RWPE2 (cell line): ENCODE measurements around the gene C1orf56.

Experiments
- ATAC-seq: fragments of 200-7000 bp; cut with Tn5 transposase; 3 replicates; pipeline ENCODE4 v1.9.1; 2021; ENCODE audit warnings: low read depth
- DNase-seq: peaks from one replicate; pipeline ENCODE4 v3.0.0-alpha.2; 2020; ENCODE audit warnings: low spot score
- H3K27ac ChIP-seq: fragments of 450-650 bp; 2 replicates; pipeline ENCODE4 v1.5.1; 2017; ENCODE audit warnings: mild to moderate bottlenecking; ENCODE audit not compliant: poor library complexity, severe bottlenecking
- H3K27me3 ChIP-seq: fragments of 250-450 bp; sonication (Bioruptor Pico); 2 replicates; pipeline ENCODE4 v1.5.1; 2021; ENCODE audit warnings: mild to moderate bottlenecking, moderate library complexity; ENCODE audit not compliant: insufficient read depth, poor library complexity, severe bottlenecking
- H3K36me3 ChIP-seq: fragments of 250-450 bp; sonication (Bioruptor Pico); 2 replicates; pipeline ENCODE4 v1.5.1; 2020; ENCODE audit warnings: low read depth, mild to moderate bottlenecking, moderate library complexity
- H3K4me1 ChIP-seq: fragments of 250-450 bp; sonication (Bioruptor Pico); 2 replicates; pipeline ENCODE4 v1.5.1; 2021; ENCODE audit warnings: mild to moderate bottlenecking, moderate library complexity; ENCODE audit not compliant: insufficient read depth, poor library complexity, severe bottlenecking
- H3K4me3 ChIP-seq: fragments of 250-450 bp; sonication (Bioruptor Pico); 2 replicates; pipeline ENCODE4 v1.5.1; 2021; ENCODE audit warnings: mild to moderate bottlenecking, moderate library complexity; ENCODE audit not compliant: severe bottlenecking
- H3K9me3 ChIP-seq: fragments of 250-450 bp; sonication (Bioruptor Pico); 2 replicates; pipeline ENCODE4 v1.5.1; 2021; ENCODE audit warnings: mild to moderate bottlenecking, moderate library complexity; ENCODE audit not compliant: severe bottlenecking
- TF ChIP-seq, protein P1 (sequence below): fragments of 450-650 bp; IDR thresholded peaks from one replicate; pipeline ENCODE4 v1.5.1; 2017; ENCODE audit warnings: mild to moderate bottlenecking, moderate library complexity; ENCODE audit not compliant: poor library complexity, severe bottlenecking

Gene C1orf56

DNA sequence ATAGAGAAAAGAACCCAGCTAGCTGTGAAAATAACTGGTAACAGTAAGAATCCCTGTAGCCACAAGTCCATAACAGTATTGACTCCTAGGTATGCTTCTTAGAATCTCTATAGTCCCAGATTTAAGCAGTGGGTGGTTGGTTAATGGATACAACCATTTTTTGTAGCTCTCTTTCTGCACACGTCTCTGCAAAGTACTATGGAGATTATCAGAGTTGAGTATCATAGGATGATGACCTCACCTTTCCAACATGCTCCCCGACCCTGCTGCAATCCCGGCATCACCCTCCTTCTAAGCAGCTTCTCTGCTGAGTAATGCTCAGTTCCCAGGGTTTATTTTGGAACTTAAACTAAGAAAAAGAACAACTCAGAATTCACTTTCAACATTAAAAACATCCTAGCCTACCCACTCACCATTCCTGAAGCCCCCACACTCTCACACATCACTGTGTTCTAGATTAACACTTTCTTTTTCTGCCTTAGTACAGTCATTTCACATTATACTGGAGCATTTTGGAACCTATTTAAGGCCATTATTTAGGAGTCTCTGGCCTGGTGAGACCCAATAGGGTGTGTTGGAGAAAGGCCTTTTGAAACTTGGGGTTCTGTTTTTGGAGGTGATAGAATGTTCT is 15.3 kb downstream of the C1orf56 start:
- Histone ChIP-seq H3K9me3 (no peaks in the 10 kb centered on the region), H3K4me1 (peaks cover 17% of the 10 kb centered on the region), H3K27ac (peak overlapping the region; percentile 16), H3K36me3 (peaks cover 7% of the 10 kb centered on the region), H3K27me3 (no peaks in the 10 kb centered on the region), H3K4me3 (no peak overlapping the region)
- TF ChIP-seq, protein P1, sequence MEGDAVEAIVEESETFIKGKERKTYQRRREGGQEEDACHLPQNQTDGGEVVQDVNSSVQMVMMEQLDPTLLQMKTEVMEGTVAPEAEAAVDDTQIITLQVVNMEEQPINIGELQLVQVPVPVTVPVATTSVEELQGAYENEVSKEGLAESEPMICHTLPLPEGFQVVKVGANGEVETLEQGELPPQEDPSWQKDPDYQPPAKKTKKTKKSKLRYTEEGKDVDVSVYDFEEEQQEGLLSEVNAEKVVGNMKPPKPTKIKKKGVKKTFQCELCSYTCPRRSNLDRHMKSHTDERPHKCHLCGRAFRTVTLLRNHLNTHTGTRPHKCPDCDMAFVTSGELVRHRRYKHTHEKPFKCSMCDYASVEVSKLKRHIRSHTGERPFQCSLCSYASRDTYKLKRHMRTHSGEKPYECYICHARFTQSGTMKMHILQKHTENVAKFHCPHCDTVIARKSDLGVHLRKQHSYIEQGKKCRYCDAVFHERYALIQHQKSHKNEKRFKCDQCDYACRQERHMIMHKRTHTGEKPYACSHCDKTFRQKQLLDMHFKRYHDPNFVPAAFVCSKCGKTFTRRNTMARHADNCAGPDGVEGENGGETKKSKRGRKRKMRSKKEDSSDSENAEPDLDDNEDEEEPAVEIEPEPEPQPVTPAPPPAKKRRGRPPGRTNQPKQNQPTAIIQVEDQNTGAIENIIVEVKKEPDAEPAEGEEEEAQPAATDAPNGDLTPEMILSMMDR, result no peak
- peak; percentile 51 for ATAC-seq
- no peak for DNase-seq

DNA sequence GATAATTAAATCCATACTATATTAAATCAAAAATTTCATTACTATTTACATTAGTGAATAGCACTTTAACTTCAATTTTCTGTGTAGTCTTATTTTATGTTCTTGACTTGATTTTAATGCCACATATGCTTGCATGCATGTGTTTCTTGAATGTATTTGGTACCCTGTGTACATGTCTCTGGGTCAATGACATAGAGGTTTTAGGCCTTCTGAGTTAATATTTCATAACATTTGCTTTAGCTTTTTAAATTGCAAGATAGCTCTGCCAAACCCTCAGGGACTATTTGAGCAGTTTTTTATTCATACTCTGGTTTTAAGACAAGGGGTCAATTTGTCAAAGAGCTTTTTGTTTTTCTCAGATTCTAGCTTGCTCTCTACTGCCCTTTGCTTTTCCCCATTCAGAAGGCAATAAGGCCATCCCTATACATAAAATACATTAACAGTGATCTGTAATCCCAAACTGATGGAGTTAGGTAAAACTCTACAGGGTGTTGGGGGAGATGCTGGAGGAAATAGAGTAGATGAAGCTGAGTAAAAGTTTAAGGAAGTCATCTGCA is 17.6 kb downstream of the C1orf56 start:
- DNase-seq (no peak), ATAC-seq (no peak)
- Histone ChIP-seq H3K36me3 (no peaks in the 10 kb centered on the region), H3K4me3 (no peak overlapping the region), H3K27me3 (no peaks in the 10 kb centered on the region), H3K9me3 (no peaks in the 10 kb centered on the region), H3K27ac (no peak overlapping the region), H3K4me1 (peaks cover 15% of the 10 kb centered on the region)
- TF ChIP-seq, protein P1, result no peak

DNA sequence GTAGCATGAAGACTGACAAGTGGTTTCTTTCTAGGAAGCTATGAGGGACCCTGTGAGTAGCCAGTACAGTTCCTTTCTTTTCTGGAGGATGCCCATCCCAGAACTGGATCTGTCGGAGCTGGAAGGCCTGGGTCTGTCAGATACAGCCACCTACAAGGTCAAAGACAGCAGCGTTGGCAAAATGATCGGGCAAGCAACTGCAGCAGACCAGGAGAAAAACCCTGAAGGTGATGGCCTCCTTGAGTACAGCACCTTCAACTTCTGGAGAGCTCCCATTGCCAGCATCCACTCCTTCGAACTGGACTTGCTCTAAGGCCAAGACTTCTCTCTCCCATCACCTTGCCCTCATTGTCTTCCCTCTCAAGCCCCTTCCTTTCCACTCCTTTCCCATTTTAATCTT is 19.6 kb downstream of the C1orf56 start:
- Histone ChIP-seq H3K4me1 (peaks cover 8% of the 10 kb centered on the region), H3K27me3 (no peaks in the 10 kb centered on the region), H3K9me3 (no peaks in the 10 kb centered on the region), H3K27ac (no peak overlapping the region), H3K4me3 (no peak overlapping the region), H3K36me3 (peaks cover 2% of the 10 kb centered on the region; the same call in 1 of the 2 replicates)
- DNase-seq (no peak), ATAC-seq (no peak)
- TF ChIP-seq, protein P1, result no peak

DNA sequence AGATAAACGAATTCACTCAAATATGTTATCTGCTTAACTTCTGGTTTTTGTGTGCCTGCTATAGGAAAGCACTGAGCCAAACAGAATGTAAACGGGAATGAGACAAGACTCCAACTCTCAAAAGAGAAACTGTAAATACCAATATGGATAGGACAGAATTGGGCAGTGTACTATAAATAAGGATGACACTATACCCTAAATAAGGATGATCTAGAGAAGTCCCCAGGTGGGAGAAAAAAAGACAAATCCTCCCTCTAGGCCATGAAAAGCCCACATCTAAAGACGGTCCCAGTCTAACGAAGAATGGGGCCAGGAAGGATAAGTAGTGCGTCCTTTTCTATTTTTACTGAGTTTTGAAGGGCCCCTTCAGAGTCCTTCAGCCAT is 21.5 kb downstream of the C1orf56 start:
- Histone ChIP-seq H3K36me3 (peaks cover 2% of the 10 kb centered on the region; the same call in 1 of the 2 replicates), H3K4me3 (no peak overlapping the region), H3K4me1 (no peaks in the 10 kb centered on the region), H3K27ac (peak overlapping the region; percentile 94), H3K27me3 (no peaks in the 10 kb centered on the region), H3K9me3 (no peaks in the 10 kb centered on the region)
- ATAC-seq, result no peak
- no peak for DNase-seq
- TF ChIP-seq, protein P1, result no peak

DNA sequence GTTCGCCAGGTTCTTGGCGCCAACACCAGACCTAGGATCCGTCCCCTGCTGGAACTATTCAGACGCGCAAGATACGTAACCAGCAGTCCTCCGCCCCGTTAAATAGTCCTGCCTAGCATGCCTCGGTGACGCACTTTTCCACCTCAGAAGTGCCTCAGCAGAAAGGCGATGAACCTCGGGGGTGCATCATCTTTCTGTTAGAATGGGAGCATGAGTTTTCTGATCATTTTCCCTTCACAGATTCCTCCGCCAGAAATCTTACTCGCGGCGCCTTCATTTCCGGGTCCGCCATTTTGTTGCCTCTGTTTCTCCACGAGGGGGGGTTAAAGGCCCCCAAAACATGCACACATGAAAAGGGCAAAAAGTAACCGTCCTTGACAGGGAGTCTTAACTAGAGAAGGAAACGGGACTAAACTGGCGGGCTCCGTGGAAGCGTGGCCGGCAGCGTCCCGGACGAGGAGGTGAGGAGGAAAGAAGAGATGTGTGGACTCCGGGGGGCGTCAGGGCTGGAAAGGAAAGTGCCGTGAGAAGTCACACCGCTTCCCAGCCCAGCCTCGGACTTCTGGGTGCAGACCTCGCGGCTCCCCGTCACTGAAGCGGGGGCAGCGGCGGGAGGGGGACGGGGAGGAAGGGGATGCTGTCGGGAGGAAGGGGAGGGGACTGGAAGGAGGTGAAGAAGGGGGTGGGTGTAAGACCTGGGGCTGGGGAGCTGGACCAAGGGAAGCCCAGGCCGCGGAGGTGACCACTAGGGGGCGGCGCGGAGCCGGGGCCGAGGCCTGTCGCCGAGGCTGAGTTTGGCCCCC is 23.1 kb downstream of the C1orf56 start, which contains the start of gene GABPB2:
TSS of gene GABPB2 (plus strand) at position 288 of the 803 bp plus-strand sequence. CDS start 17,429 bp downstream, outside the sequence.
- peak within 1 kb of the TSS; percentile 94 for H3K27ac ChIP-seq
- ATAC-seq (peak; percentile 86), DNase-seq (peak; percentile 89)

More for the DNA sequence above, 23.1 kb downstream of the C1orf56 start, which contains the start of gene GABPB2:
- H3K4me1 ChIP-seq, result no peaks in the 10 kb centered on the region
- peaks cover 2% of the 10 kb centered on the region; the same call in 1 of the 2 replicates for H3K36me3 ChIP-seq
- H3K9me3 ChIP-seq, result no peaks in the 10 kb centered on the region
- peak within 1 kb of the TSS; percentile 87 for H3K4me3 ChIP-seq
- H3K27me3 ChIP-seq, result no peaks in the 10 kb centered on the region
- TF ChIP-seq, protein P1, result peak; percentile 97
